Activated B cell treated with CpG ODN at 0.5 μM for 24 hours (primary cell): ENCODE measurements around the gene LRRK1. TPM values are rescaled to one million over a fixed set of nuclear protein-coding genes. Genes with fewer than 3 reads are reported as not detected.

Source experiments
- total RNA-seq: library from RNA; stranded (reverse); gene quantifications from 2 replicates; pipeline ENCODE4 v1.2.3, GENCODE V29; 2022

The LRRK1 gene
- total RNA-seq, 1 donor from 2014 or later: 43.5 TPM

Other genes with a start within 250 kb of the LRRK1 start
- not detected in 2 replicates for gene ALDH1A3, start 39.5 kb upstream of the LRRK1 start, total RNA-seq